ENCODE data around the gene TTYH1. TPM values are rescaled to one million over a fixed set of nuclear protein-coding genes. Genes with fewer than 3 reads are reported as not detected.
"Not testable (repeated sequence)": the region's sequence is repeated elsewhere in the genome, so short reads cannot be mapped to it uniquely, and the experiment has no call there.

Gene TTYH1
- total and polyA plus RNA-seq, 4 donors: 0.05 to 0.46 (median 0.18) TPM; not detected in 1

GRCh38 chr19:54369082-54369687 is 46.1 kb upstream of the TTYH1 start:
- TF ChIP-seq, protein P1, sequence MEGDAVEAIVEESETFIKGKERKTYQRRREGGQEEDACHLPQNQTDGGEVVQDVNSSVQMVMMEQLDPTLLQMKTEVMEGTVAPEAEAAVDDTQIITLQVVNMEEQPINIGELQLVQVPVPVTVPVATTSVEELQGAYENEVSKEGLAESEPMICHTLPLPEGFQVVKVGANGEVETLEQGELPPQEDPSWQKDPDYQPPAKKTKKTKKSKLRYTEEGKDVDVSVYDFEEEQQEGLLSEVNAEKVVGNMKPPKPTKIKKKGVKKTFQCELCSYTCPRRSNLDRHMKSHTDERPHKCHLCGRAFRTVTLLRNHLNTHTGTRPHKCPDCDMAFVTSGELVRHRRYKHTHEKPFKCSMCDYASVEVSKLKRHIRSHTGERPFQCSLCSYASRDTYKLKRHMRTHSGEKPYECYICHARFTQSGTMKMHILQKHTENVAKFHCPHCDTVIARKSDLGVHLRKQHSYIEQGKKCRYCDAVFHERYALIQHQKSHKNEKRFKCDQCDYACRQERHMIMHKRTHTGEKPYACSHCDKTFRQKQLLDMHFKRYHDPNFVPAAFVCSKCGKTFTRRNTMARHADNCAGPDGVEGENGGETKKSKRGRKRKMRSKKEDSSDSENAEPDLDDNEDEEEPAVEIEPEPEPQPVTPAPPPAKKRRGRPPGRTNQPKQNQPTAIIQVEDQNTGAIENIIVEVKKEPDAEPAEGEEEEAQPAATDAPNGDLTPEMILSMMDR (IDR thresholded peaks at IDR 0.05; ENCODE audit: control extremely low read depth, extremely low read depth): no peak
- Histone ChIP-seq H3K27ac (ENCODE audit: low read depth in 1 of 2, low read length in 1 of 2) (peak overlapping the region in 1 of 2 donors; percentile 64), H3K4me3 (no peak overlapping the region), H3K9ac (ENCODE audit: insufficient read depth in 1 of 2, low read length in 2 of 2) (no peak overlapping the region), H3K4me1 (ENCODE audit: control insufficient read depth in 5 of 5, insufficient read depth in 5 of 5, low read length in 5 of 5) (peaks cover 0 to 8% (median 0%) of the 10 kb centered on the region in 5 donors), H3K27me3 (ENCODE audit: control insufficient read depth in 3 of 3, insufficient read depth in 3 of 3, low read length in 2 of 3) (no peaks in the 10 kb centered on the region), H3K9me3 (ENCODE audit: control insufficient read depth in 4 of 4, insufficient read depth in 3 of 4, low read length in 3 of 4) (no peaks in the 10 kb centered on the region), H3K36me3 (ENCODE audit: control insufficient read depth in 4 of 4, insufficient read depth in 4 of 4, low read length in 4 of 4) (no peaks in the 10 kb centered on the region)
- 24 to 40% methylated on average over 8 of the region's 8 CpGs for WGBS, 2 donors
- no peak for ATAC-seq (ENCODE audit: insufficient read depth, low FRiP score)
- DNase-seq: no peak

DNA sequence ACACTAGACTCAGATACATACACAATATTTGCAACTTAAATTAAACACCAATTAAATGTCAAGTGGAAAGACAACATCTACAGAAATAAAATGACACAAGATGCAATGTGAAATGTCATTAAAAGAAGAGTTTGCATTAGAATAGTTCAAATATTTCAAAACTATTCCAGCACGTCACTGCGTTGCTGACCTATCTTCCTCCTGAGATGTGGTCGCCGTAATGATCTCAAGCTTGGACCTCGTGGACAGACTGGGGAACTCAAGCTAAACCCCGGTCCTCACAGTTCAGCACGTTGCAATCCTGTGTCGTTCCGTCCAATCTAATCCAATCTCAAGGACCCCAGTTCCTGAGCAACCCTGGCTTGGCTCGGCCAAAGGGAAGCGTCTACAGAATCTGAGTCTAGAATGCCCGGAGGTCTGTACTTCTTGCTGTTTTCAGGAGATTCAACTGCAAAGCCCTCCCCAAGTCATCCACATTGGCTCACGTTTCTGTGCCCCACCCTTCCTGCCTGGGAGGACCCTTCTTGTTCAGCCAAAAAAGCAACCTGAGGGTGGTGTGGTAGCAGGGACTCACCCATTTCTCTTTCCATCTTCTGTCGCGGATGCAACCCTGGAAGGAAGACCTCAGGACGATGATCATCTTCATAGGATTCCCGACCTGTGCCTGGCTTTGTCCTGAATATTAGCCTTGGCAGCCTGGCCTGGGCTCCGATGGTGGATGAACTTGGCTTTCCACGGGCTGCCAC is 45.4 kb upstream of the TTYH1 start:
- not testable (repeated sequence) for DNase-seq; H3K27ac ChIP-seq (ENCODE audit: low read depth in 1 of 2, low read length in 1 of 2); H3K27me3 ChIP-seq (ENCODE audit: control insufficient read depth in 3 of 3, insufficient read depth in 3 of 3, low read length in 2 of 3); H3K9ac ChIP-seq (ENCODE audit: insufficient read depth in 1 of 2, low read length in 2 of 2); H3K4me1 ChIP-seq (ENCODE audit: control insufficient read depth in 5 of 5, insufficient read depth in 5 of 5, low read length in 5 of 5); H3K9me3 ChIP-seq (ENCODE audit: control insufficient read depth in 4 of 4, insufficient read depth in 3 of 4, low read length in 3 of 4); H3K4me3 ChIP-seq; H3K36me3 ChIP-seq (ENCODE audit: control insufficient read depth in 4 of 4, insufficient read depth in 4 of 4, low read length in 4 of 4); ATAC-seq (ENCODE audit: insufficient read depth, low FRiP score)
- WGBS, 2 donors: 28 to 55% methylated on average over 14 to 15 of the region's 19 CpGs

DNA sequence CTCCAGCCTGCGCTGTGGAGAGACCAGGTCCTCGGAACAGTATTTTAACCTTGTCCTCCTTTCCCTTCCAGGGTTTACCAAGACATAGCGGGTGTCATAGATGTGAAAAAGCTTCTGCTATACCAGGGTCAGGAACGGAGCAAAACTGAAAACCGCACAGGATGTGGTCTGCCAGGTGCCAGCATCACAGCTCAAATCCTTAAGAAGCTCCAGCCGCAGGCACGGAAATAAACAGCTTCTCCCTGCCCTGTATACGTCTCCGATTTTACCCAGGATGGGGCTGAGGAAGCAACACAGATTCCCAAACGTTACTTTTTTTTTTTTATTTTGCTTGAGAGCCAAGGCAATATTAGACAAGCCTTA is 44.8 kb upstream of the TTYH1 start:
- not testable (repeated sequence) for H3K36me3 ChIP-seq (ENCODE audit: control insufficient read depth in 4 of 4, insufficient read depth in 4 of 4, low read length in 4 of 4); H3K27ac ChIP-seq (ENCODE audit: low read depth in 1 of 2, low read length in 1 of 2); ATAC-seq (ENCODE audit: insufficient read depth, low FRiP score); H3K9me3 ChIP-seq (ENCODE audit: control insufficient read depth in 4 of 4, insufficient read depth in 3 of 4, low read length in 3 of 4); DNase-seq; H3K27me3 ChIP-seq (ENCODE audit: control insufficient read depth in 3 of 3, insufficient read depth in 3 of 3, low read length in 2 of 3); H3K4me3 ChIP-seq; H3K4me1 ChIP-seq (ENCODE audit: control insufficient read depth in 5 of 5, insufficient read depth in 5 of 5, low read length in 5 of 5); H3K9ac ChIP-seq (ENCODE audit: insufficient read depth in 1 of 2, low read length in 2 of 2)
- WGBS, 2 donors: 18 to 49% methylated on average over 8 of the region's 10 CpGs

- 75 to 86% methylated on average over 5 of the region's 5 CpGs for WGBS, 2 donors
- not testable (repeated sequence) for H3K4me1 ChIP-seq (ENCODE audit: control insufficient read depth in 5 of 5, insufficient read depth in 5 of 5, low read length in 5 of 5); H3K36me3 ChIP-seq (ENCODE audit: control insufficient read depth in 4 of 4, insufficient read depth in 4 of 4, low read length in 4 of 4); DNase-seq; ATAC-seq (ENCODE audit: insufficient read depth, low FRiP score); H3K9ac ChIP-seq (ENCODE audit: insufficient read depth in 1 of 2, low read length in 2 of 2); H3K4me3 ChIP-seq; H3K27ac ChIP-seq (ENCODE audit: low read depth in 1 of 2, low read length in 1 of 2); H3K9me3 ChIP-seq (ENCODE audit: control insufficient read depth in 4 of 4, insufficient read depth in 3 of 4, low read length in 3 of 4); H3K27me3 ChIP-seq (ENCODE audit: control insufficient read depth in 3 of 3, insufficient read depth in 3 of 3, low read length in 2 of 3)
Observed at GRCh38 chr19:54371453-54371852, 43.8 kb upstream of the TTYH1 start.

Measured in lung (tissue), 12 donors.